K562 (cell line): Measurements from ENCODE around the gene CFD. TPM values are rescaled to one million over a fixed set of nuclear protein-coding genes. Genes with fewer than 3 reads are reported as not detected.

Experiments
- AFF4 ChIP-seq: sonication (generic); formaldehyde crosslinking; IDR thresholded peaks from 2 replicates; pipeline ENCODE4 v1.8.0; 2023; ENCODE audit warnings: mild to moderate bottlenecking, missing genetic modification reagents
- CEBPB ChIP-seq: fragments of 450-650 bp; IDR thresholded peaks from 2 replicates; pipeline ENCODE4 v1.6.1; 2016; ENCODE audit warnings: missing genetic modification characterization, missing compliant biosample characterization
- CREBBP ChIP-seq: IDR thresholded peaks from one replicate; pipeline ENCODE4 v1.6.1; 2012; ENCODE audit warnings: low read depth, mild to moderate bottlenecking, control low read depth, inconsistent platforms, low read length
- MAFF ChIP-seq: IDR thresholded peaks from 2 replicates; pipeline ENCODE4 v1.6.1; 2012; ENCODE audit warnings: low read length, improper control_type of control experiment
- ZBTB11 ChIP-seq, 3 experiments: fragments of 200-800 bp in 1 of 3; fragments of 250-450 bp in 1 of 3; fragments of 450-650 bp in 1 of 3; sonication (Bioruptor Pico) in 1 of 3; sonication (Bioruptor generic) in 1 of 3; formaldehyde crosslinking in 1 of 3; IDR thresholded peaks; 2 replicates each; pipeline versions ENCODE4 v1.6.1 to v1.8.0; 2016 to 2022; ENCODE audit warnings: mild to moderate bottlenecking in 2 of 3, missing genetic modification characterization in 2 of 3, missing compliant biosample characterization in 1 of 3, moderate library complexity in 1 of 3
- ZNF212 ChIP-seq: fragments of 450-650 bp; formaldehyde crosslinking; IDR thresholded peaks from 2 replicates; pipeline ENCODE4 v1.4.0; 2020; ENCODE audit warnings: mild to moderate bottlenecking
- ZNF431 ChIP-seq: sonication (generic); formaldehyde crosslinking; IDR thresholded peaks from 2 replicates; pipeline ENCODE4 v1.8.0; 2022; ENCODE audit warnings: mild to moderate bottlenecking, missing genetic modification reagents
- ZNF57 ChIP-seq: fragments of 450-650 bp; formaldehyde crosslinking; IDR thresholded peaks from 2 replicates; pipeline ENCODE4 v1.4.0; 2020; ENCODE audit warnings: mild to moderate bottlenecking, moderate library complexity
- ZZZ3 ChIP-seq: fragments of 450-650 bp; IDR thresholded peaks from 2 replicates; pipeline ENCODE4 v1.6.1; 2016; ENCODE audit warnings: antibody characterized with exemption, mild to moderate bottlenecking, moderate library complexity
- polyA plus RNA-seq, 8 experiments: library from polyadenylated mRNA; depleted of rRNA in 4 of 8; stranded (reverse) in 5 of 8; unstranded in 3 of 8; fragments of >200 nt; fragmentation: Nextera tagmentation in 2 of 8; fragmentation: Illumina TruSeq in 1 of 8; extraction: Ambion mirVana in 2 of 8; extraction: Trizol in 1 of 8; gene quantifications; 2 replicates each; pipeline versions ENCODE4 v1.2.1 to v1.2.3, GENCODE V29; 2011 to 2014; ENCODE audit warnings: inconsistent platforms in 1 of 8, missing spikeins in 1 of 8
- total RNA-seq, 7 experiments: library from RNA; depleted of rRNA in 6 of 7; stranded (reverse); fragments of >200 nt in 6 of 7; fragmentation: Illumina TruSeq in 2 of 7; extraction: Trizol in 2 of 7; gene quantifications; 2 replicates each; pipeline versions ENCODE4 v1.2.1 to v1.2.3, GENCODE V29; 2011 to 2021; ENCODE audit warnings: low replicate concordance in 1 of 7
- TF ChIP-seq, protein P1 (sequence below): fragments of 250-450 bp; sonication (Bioruptor Pico); IDR thresholded peaks from 2 replicates; pipeline ENCODE4 v1.5.1; 2021; ENCODE audit warnings: mild to moderate bottlenecking

CFD gene
- total and polyA plus RNA-seq, 9 of the 15 experiments (the other 6 are each of a cell fraction or from before 2014, with no cell fraction given) = 0.52 to 59.4 (median 7.6) TPM

GRCh38 chr19:843180-843835 lies 16.2 kb upstream of the CFD start (continued):
- TF ChIP-seq CREBBP = no peak
- peak; percentile 62 for TF ChIP-seq ZNF431 (CRISPR knock-in tag)
- TF ChIP-seq, protein P1, sequence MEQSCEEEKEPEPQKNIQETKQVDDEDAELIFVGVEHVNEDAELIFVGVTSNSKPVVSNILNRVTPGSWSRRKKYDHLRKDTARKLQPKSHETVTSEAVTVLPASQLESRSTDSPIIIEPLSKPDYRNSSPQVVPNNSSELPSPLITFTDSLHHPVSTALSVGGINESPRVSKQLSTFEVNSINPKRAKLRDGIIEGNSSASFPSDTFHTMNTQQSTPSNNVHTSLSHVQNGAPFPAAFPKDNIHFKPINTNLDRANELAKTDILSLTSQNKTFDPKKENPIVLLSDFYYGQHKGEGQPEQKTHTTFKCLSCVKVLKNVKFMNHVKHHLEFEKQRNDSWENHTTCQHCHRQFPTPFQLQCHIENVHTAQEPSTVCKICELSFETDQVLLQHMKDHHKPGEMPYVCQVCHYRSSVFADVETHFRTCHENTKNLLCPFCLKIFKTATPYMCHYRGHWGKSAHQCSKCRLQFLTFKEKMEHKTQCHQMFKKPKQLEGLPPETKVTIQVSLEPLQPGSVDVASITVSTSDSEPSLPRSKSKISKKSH (CRISPR knock-in tag) = no peak
- TF ChIP-seq ZNF212 (CRISPR knock-in tag) = no peak
- no peak for TF ChIP-seq ZBTB11 (CRISPR knock-in tag; IDR thresholded peaks at IDR 0.05)
- no peak for TF ChIP-seq MAFF
- no peak for TF ChIP-seq ZZZ3
- TF ChIP-seq CEBPB = no peak
- no peak for TF ChIP-seq ZNF57 (CRISPR knock-in tag)
- no peak for TF ChIP-seq AFF4 (CRISPR knock-in tag)
